NCI-H2196 treated with DMSO at 0.1 percent for 48 hours (cell line): ENCODE measurements around the gene SCG3.

ENCODE experiments used
- DNase-seq: peaks from one replicate; lab custom pipeline; 2025; ENCODE audit not compliant: unreplicated experiment; lab: John Stamatoyannopoulos, UW

SCG3 gene

DNA sequence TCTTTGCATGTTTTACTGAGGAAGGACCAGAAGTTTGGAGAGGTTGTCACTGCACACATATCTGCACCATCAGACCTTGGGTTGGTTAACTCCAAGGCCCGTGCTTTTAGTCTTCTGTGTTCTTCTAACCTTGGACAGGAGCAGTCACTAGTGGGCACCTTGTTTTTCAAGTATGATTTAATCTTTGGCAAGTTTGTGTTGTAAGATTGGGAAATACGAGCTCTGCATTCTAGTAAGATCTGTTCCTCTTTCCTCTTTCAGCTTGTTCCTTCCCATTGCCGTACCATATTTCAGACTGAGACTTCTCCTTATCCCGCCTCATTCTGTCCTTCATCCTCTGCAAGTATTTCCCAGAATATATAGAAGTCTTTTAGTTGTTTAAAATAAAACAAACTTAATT is 75.2 kb downstream of the SCG3 start:
- no peak for DNase-seq

DNA sequence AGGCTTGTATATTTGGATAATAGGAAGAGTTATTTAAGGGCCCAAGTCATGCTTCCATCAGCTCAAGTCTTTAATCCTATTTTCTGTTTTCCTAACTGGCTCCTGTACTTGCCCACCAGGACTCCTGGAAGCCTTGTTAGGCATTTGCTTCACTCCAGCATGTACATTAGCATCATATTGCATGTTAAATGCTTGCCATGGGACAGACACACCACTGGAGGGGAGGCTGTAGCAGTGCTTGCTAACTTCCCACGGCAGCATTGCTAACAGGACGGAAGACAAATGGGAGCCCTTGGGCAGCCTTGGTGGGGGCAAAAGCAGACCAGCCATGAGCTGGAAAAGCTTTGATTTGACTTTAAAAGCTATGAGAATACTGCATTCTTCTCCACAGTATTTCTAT is 76.1 kb downstream of the SCG3 start:
- no peak for DNase-seq

DNA sequence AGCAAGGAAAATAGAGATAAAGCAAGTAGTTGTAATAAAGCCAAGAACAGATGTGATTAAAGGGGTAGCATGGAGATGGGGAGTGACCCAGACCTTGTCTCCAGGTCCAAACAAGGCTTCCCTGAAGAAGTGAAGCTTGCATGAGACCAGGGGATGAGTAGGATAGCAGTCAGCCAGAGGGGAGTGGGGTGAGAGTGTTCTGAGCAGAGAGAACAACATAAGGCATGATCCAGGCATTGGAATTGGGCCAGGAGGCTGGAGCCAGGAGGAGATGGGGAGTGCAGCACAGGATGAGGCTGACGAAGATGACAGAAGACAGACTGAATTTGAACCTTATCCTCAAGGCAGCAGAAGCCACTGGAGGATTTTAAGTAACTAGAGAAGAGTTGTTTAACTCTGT is 77.3 kb downstream of the SCG3 start:
- no peak for DNase-seq

DNA sequence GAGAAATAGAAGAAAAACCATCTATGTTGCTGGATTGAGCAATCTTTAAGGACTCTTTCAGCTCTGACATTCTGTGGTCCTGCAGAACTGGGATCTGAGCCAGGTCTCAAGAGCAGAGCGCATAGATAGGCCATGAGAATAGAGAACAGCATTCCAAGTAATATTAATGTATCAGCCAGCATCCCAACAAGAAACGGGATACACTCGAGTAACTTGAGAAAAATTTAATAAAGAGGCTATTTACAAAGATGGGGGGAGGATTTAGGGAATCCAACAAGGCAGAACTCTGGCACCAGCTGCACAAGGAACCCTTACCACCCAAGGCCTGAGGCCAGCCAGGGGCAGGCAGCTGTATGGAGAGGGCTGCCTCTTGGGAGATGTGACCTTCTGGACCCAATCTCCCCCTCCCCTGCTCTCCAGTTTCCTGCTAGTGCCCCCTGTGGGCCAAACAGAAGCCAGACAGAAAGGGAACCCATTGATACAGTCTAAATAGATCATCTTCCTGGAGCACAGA is 78.3 kb downstream of the SCG3 start:
- DNase-seq: peak; percentile 60

DNA sequence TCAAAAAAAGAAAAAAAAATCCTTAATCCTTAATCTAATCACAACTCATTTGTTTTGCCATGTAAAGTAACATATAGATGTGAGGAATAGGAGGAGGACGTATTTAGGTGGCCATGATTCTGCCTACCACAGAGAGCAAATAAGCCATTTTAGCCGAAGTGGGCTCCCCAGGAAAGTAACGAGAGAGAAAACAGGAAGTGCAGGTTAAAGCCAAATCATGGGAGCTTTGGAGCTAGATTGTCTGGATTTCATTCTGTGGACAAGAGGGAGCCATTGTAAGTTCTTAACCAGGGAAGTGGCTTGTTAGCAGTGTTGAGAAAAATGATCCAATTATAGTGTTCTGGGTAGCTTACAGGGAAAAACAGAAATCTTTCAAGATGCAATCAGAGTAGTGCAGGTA is 79.5 kb downstream of the SCG3 start:
- no peak for DNase-seq

DNA sequence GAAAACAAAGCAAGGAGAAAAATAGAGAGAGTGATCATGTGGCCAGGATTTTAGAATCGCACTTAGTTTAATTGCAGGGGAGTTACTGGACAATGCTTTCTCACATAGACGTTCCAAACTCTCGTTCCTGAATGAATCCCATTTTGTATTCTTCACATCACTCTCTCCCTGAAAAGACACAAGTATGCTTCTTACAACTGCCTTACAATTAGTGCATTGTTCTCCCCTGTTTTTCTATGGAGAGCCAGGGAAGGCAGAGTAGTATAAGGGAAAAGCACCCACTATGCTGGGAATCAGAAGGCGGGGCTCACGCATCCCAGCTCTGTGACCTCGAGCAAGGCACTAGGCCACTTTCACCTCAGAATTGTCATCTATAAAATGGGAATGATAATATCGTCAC is 84.4 kb downstream of the SCG3 start:
- no peak for DNase-seq

DNA sequence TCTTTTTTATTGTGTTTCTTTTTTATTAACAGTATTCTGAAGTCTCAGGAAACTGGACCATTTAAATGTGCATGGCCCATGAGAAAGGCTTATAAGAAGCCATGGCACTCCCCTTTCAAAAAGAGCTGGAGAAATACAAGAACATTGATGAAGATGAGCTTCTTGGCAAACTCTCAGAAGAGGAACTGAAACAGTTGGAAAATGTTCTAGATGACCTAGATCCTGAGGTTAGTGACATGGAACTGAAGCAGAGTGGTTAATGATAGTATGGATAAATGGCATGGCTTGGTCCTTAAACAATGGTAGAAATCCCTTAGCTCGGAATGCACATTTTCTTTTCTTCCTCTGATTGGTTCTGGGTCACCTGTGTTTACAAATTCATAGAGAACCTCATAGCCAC is 85.0 kb downstream of the SCG3 start:
- DNase-seq: no peak

DNA sequence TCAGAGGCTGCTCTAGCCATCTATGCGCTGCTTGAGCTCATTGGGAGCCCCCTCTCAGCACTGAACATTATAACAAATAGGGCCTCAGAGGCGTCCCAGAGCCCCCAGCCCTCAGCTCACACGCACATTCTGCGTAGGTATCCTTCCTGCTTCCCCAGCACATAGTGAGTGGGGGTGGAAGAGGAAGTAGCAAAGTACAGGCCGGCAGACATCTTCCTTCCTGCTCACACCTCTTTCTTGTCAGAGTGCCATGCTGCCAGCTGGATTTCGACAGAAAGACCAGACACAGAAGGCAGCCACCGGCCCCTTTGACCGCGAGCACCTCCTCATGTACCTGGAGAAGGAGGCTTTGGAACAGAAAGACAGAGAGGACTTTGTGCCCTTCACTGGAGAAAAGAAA is 86.7 kb downstream of the SCG3 start:
- DNase-seq: no peak
